ENCODE results near the gene ING1.
"Not testable (repeated sequence)": the region's sequence is repeated elsewhere in the genome, so short reads cannot be mapped to it uniquely, and the experiment has no call there.

Gene ING1

DNA sequence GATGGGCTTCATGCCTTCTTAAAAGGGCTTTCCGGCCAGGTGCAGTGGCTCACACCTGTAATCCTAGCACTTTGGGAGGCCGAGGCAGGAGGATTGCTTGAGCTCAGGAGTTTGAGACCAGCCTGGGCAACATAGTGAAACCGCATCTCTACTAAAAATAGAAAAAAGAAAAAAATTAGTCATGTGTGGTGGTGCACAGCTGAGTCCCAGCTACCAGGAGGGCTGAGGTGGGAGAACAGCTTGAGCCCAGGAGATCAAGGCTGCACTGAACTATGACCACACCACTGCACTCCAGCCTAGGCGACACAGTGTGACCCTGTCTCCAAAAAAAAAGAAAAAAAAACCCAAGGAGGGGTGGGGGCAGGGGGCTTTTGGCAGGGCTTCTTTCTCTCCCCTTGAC lies 14.8 kb upstream of the ING1 start:
- Histone ChIP-seq H3K4me3 (ENCODE audit: low read length) (no peak overlapping the region), H3K27ac (ENCODE audit: low read depth, low read length) (no peak overlapping the region), H3K36me3 (ENCODE audit: control insufficient read depth, insufficient read depth, low read length) (peaks cover 9% of the 10 kb centered on the region)

DNA sequence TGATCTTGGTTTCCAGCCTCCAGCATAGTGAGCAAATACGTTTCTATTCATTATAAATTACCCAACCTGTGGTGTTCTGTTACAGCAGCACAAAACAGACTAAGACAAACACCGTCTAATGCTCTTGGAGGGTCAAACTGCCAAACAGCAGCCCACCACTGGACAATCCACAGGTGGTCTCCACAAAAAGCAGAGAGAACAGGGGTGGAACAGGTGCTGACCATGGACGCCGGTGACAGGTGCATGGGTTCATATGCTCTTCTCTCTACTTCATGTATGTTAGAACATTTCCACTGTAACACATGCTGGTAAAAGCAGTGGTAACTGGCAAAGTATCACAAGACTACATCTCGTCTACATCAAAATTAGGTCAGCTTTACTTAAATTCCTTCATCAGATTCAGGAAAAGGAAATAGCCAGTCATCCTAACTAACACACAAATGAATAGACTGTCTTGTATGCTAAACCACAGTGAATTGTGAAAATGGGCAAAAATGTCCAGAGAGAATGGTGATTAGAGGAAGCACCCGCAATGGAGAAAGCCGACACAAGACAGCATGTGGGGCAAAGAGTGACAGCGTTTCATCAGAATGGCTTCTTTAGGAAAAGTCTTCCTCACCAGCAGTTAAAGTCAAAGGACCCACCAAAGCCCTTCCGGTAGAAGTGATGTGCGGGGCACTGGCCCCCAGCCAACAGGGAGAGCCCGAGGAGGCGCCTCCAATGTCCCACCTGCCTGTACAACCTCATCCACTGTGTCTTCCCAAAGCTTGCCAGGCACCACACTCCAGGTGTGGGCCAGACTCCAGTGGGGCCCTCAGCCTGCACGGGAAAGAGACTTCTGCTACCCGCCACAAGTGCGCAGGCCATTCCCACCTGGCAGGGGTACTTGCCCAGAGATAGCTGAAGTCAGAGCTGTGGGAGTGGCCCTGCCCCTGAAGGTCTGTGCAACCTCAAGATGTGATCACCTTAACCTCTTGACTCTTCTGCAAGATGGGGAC lies 14.1 kb upstream of the ING1 start:
- Histone ChIP-seq H3K36me3 (ENCODE audit: control insufficient read depth, insufficient read depth, low read length) (peaks cover 9% of the 10 kb centered on the region), H3K4me1 (ENCODE audit: control insufficient read depth, insufficient read depth, low read length) (no peaks in the 10 kb centered on the region), H3K27ac (ENCODE audit: low read depth, low read length) (no peak overlapping the region)

More for the DNA sequence above, 14.8 kb upstream of the ING1 start:
- no peaks in the 10 kb centered on the region for H3K4me1 ChIP-seq (ENCODE audit: control insufficient read depth, insufficient read depth, low read length)
- no peak overlapping the region for H3K9ac ChIP-seq (ENCODE audit: low read length)
- no peaks in the 10 kb centered on the region for H3K27me3 ChIP-seq (ENCODE audit: control insufficient read depth, insufficient read depth, low read length)

GRCh38 chr13:110700186-110700585 lies 13.3 kb upstream of the ING1 start:
- Histone ChIP-seq H3K4me3 (ENCODE audit: low read length) (no peak overlapping the region), H3K36me3 (ENCODE audit: control insufficient read depth, insufficient read depth, low read length) (peaks cover 9% of the 10 kb centered on the region), H3K4me1 (ENCODE audit: control insufficient read depth, insufficient read depth, low read length) (peaks cover 5% of the 10 kb centered on the region), H3K27ac (ENCODE audit: low read depth, low read length) (no peak overlapping the region), H3K9ac (ENCODE audit: low read length) (no peak overlapping the region), H3K27me3 (ENCODE audit: control insufficient read depth, insufficient read depth, low read length) (no peaks in the 10 kb centered on the region)

More for the DNA sequence above, 14.1 kb upstream of the ING1 start:
- no peaks in the 10 kb centered on the region for H3K27me3 ChIP-seq (ENCODE audit: control insufficient read depth, insufficient read depth, low read length)
- no peak overlapping the region for H3K9ac ChIP-seq (ENCODE audit: low read length)
- H3K4me3 ChIP-seq (ENCODE audit: low read length) = no peak overlapping the region

DNA sequence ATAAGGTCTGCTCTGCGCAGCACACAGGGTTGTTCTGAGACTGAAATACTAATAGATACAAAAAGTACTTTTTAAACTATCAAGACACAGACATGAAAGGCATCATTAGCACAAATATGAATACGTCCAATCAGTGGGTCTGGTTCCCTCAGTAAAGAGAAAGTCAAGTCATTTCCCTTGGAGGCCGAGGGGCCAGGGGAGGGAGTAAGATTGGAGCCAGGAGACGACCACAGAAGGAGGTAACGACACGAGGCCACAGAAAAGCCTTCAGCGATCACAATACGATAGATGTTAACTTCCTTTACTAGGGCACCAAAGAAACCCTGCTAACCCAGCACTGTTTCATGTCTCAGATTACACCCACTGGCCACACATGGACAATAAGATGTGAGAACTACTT lies 12.9 kb upstream of the ING1 start:
- H3K4me1 ChIP-seq (ENCODE audit: control insufficient read depth, insufficient read depth, low read length) = peaks cover 8% of the 10 kb centered on the region
- no peaks in the 10 kb centered on the region for H3K27me3 ChIP-seq (ENCODE audit: control insufficient read depth, insufficient read depth, low read length)
- no peak overlapping the region for H3K4me3 ChIP-seq (ENCODE audit: low read length)
- H3K9ac ChIP-seq (ENCODE audit: low read length) = no peak overlapping the region
- peaks cover 9% of the 10 kb centered on the region for H3K36me3 ChIP-seq (ENCODE audit: control insufficient read depth, insufficient read depth, low read length)
- no peak overlapping the region for H3K27ac ChIP-seq (ENCODE audit: low read depth, low read length)

DNA sequence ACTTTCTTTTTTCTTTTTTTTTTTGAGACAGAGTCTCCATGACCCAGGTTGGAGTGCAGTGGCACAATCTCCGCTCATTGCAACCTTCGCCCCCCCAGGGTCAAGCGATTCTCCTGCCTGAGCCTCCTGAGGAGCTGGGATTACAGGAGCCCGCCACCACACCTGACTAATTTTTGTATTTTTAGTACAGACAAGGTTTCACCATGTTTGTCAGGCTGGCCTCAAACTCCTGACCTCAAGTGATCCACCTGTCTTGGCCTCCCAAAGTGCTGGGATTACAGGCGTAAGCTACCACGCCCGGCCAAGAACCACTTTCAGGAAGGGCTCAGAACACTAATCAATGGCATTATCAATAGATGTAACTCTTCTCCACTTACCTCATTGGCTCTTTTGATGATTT lies 12.4 kb upstream of the ING1 start:
- H3K4me1 ChIP-seq (ENCODE audit: control insufficient read depth, insufficient read depth, low read length); H3K9ac ChIP-seq (ENCODE audit: low read length); H3K4me3 ChIP-seq (ENCODE audit: low read length); H3K27me3 ChIP-seq (ENCODE audit: control insufficient read depth, insufficient read depth, low read length); H3K27ac ChIP-seq (ENCODE audit: low read depth, low read length); H3K36me3 ChIP-seq (ENCODE audit: control insufficient read depth, insufficient read depth, low read length): not testable (repeated sequence)

DNA sequence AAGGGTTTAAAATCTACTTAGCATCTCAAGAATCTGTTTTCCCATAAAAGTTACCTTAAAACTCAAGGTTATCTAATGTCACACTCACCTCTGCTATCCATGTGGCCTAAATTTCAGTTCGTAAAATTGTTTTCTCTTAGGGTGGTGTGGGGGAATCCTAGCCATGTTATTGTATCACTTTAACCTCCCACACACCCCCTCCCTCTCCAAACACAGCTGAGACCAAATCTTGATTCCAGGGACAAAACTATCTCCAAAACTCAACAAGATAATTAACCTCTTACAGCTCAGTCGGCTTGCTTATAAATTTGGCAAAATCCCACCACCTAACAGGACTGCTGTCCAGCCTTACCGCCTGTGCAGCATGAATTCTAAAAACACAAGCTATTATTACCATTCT lies 11.4 kb upstream of the ING1 start:
- Histone ChIP-seq H3K4me1 (ENCODE audit: control insufficient read depth, insufficient read depth, low read length) (peaks cover 14% of the 10 kb centered on the region), H3K27me3 (ENCODE audit: control insufficient read depth, insufficient read depth, low read length) (no peaks in the 10 kb centered on the region), H3K9ac (ENCODE audit: low read length) (no peak overlapping the region), H3K27ac (ENCODE audit: low read depth, low read length) (no peak overlapping the region), H3K36me3 (ENCODE audit: control insufficient read depth, insufficient read depth, low read length) (peaks cover 9% of the 10 kb centered on the region), H3K4me3 (ENCODE audit: low read length) (no peak overlapping the region)

- Histone ChIP-seq H3K27ac (ENCODE audit: low read depth, low read length) (no peak overlapping the region), H3K9ac (ENCODE audit: low read length) (no peak overlapping the region), H3K27me3 (ENCODE audit: control insufficient read depth, insufficient read depth, low read length) (no peaks in the 10 kb centered on the region), H3K36me3 (ENCODE audit: control insufficient read depth, insufficient read depth, low read length) (peaks cover 9% of the 10 kb centered on the region), H3K4me3 (ENCODE audit: low read length) (no peak overlapping the region), H3K4me1 (ENCODE audit: control insufficient read depth, insufficient read depth, low read length) (peaks cover 14% of the 10 kb centered on the region)
Measured at GRCh38 chr13:110702591-110703526, 10.6 kb upstream of the ING1 start.

GRCh38 chr13:110705356-110705825 lies 8.1 kb upstream of the ING1 start:
- H3K4me1 ChIP-seq (ENCODE audit: control insufficient read depth, insufficient read depth, low read length) = peaks cover 14% of the 10 kb centered on the region
- H3K27me3 ChIP-seq (ENCODE audit: control insufficient read depth, insufficient read depth, low read length) = no peaks in the 10 kb centered on the region
- H3K4me3 ChIP-seq (ENCODE audit: low read length) = peak overlapping the region; percentile 78
- peak overlapping the region; percentile 93 for H3K27ac ChIP-seq (ENCODE audit: low read depth, low read length)
- peak overlapping the region; percentile 63 for H3K9ac ChIP-seq (ENCODE audit: low read length)
- peaks cover 4% of the 10 kb centered on the region for H3K36me3 ChIP-seq (ENCODE audit: control insufficient read depth, insufficient read depth, low read length)

DNA sequence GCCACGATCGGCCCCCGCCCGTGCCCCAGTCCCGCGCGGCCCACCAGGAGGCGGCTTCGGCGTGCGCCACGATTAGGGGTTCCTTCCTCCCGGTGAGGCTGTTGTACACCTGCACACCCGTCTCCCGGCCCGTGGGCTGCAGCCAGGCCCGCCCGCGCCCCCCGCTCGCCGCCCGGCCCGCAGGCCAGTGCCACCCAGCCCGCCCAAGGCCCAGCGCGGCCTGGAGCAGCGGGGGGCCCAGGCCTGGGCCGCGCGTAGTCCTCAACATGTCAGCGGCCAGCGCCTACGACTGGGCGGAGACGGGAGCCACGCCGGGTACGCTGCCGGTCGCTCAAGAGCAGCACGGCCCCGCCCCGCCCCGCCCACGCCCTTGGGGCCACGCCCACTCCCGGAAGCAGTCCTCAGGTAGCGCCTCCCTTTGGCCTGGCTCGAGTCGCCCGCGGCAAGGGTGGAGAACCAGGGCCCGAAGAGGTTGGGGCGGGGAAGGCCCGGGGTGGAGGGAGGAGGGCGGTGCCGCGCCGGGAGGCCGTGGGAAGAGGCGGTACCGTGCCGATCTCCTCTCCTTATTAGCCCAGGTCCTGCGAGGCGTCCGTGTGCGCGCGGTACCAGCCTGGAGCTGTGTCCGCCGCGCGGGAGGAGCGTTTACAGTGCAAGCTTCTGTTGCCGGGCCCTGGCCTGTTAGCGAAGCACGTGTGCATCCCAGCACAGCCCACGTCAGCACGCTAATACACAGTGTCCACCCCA lies 7.5 kb upstream of the ING1 start, which contains the start of gene CARS2:
Gene CARS2 (minus strand): TSS at position 291 of the 744 bp plus-strand sequence. CDS start 23 bp downstream, at position 268.
- no peaks in the 10 kb centered on the region for H3K27me3 ChIP-seq (ENCODE audit: control insufficient read depth, insufficient read depth, low read length)
- peaks cover 14% of the 10 kb centered on the region for H3K4me1 ChIP-seq (ENCODE audit: control insufficient read depth, insufficient read depth, low read length)
- H3K9ac ChIP-seq (ENCODE audit: low read length) = peak within 1 kb of the TSS; percentile 63
- peak within 1 kb of the TSS; percentile 93 for H3K27ac ChIP-seq (ENCODE audit: low read depth, low read length)
- peaks cover 4% of the 10 kb centered on the region for H3K36me3 ChIP-seq (ENCODE audit: control insufficient read depth, insufficient read depth, low read length)
- peak within 1 kb of the TSS; percentile 78 for H3K4me3 ChIP-seq (ENCODE audit: low read length)

- Histone ChIP-seq H3K9ac (ENCODE audit: low read length) (peak overlapping the region; percentile 52), H3K4me1 (ENCODE audit: control insufficient read depth, insufficient read depth, low read length) (peaks cover 18% of the 10 kb centered on the region), H3K27me3 (ENCODE audit: control insufficient read depth, insufficient read depth, low read length) (no peaks in the 10 kb centered on the region), H3K36me3 (ENCODE audit: control insufficient read depth, insufficient read depth, low read length) (peaks cover 4% of the 10 kb centered on the region), H3K27ac (ENCODE audit: low read depth, low read length) (peak overlapping the region; percentile 93), H3K4me3 (ENCODE audit: low read length) (peak overlapping the region; percentile 66)
Measured at GRCh38 chr13:110706570-110707372, 6.7 kb upstream of the ING1 start.
